Measurements from ENCODE around the gene ZNF860. TPM values are rescaled to one million over a fixed set of nuclear protein-coding genes. Genes with fewer than 3 reads are reported as not detected.

The ZNF860 gene
- polyA plus RNA-seq, 1 of the 3 experiments (the other 2 are of a cell fraction): not detected

- no peaks in the 10 kb centered on the region for H3K4me1 ChIP-seq (ENCODE audit: control insufficient read depth in 1 of 2, insufficient read depth in 2 of 2, low read depth in 1 of 2, low read length in 1 of 2)
- no peaks in the 10 kb centered on the region for H3K9me3 ChIP-seq
- no peaks in the 10 kb centered on the region for H3F3A ChIP-seq (replicated peaks; ENCODE audit: insufficient read depth)
- H3K9ac ChIP-seq: no peak overlapping the region
- no peaks in the 10 kb centered on the region for H3K9me2 ChIP-seq
- no peaks in the 10 kb centered on the region for H3K79me2 ChIP-seq (ENCODE audit: insufficient read depth)
- no peaks in the 10 kb centered on the region for H3K27me3 ChIP-seq (ENCODE audit: insufficient read depth)
- no peak overlapping the region for H3K4me2 ChIP-seq
- no peak for DNase-seq
- H3K4me3 ChIP-seq (ENCODE audit: low read depth in 2 of 2, low read length in 1 of 2): no peak overlapping the region
- TF ChIP-seq SIN3A (IDR thresholded peaks at IDR 0.05; ENCODE audit: borderline replicate concordance, low read depth, low read length): no peak
- no peak for TF ChIP-seq NRF1 (IDR thresholded peaks at IDR 0.05; ENCODE audit: low read depth, low read length)
- TF ChIP-seq TCF12 (IDR thresholded peaks at IDR 0.05): no peak
- TF ChIP-seq ZBTB33 (IDR thresholded peaks at IDR 0.05; ENCODE audit: borderline replicate concordance, low read depth): no peak
- TF ChIP-seq POLR2AphosphoS5 (IDR thresholded peaks at IDR 0.05; ENCODE audit: low read depth, low read length): no peak
- no peak for TF ChIP-seq GATA2 (CRISPR knock-in tag; IDR thresholded peaks at IDR 0.05)
- TF ChIP-seq MXI1 (IDR thresholded peaks at IDR 0.05; ENCODE audit: low read depth, low read length): no peak
- no peak for TF ChIP-seq RXRA (IDR thresholded peaks at IDR 0.05; ENCODE audit: borderline replicate concordance, low read depth)
- TF ChIP-seq EZH2phosphoT487 (IDR thresholded peaks at IDR 0.05; ENCODE audit: borderline replicate concordance, low read depth): no peak
- TF ChIP-seq USF1 (IDR thresholded peaks at IDR 0.05; ENCODE audit: borderline replicate concordance, low read depth): no peak
- TF ChIP-seq, protein P1, sequence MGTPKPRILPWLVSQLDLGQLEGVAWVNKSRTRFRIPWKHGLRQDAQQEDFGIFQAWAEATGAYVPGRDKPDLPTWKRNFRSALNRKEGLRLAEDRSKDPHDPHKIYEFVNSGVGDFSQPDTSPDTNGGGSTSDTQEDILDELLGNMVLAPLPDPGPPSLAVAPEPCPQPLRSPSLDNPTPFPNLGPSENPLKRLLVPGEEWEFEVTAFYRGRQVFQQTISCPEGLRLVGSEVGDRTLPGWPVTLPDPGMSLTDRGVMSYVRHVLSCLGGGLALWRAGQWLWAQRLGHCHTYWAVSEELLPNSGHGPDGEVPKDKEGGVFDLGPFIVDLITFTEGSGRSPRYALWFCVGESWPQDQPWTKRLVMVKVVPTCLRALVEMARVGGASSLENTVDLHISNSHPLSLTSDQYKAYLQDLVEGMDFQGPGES (IDR thresholded peaks at IDR 0.05; ENCODE audit: low read depth, low read length): no peak
- TF ChIP-seq, protein P2, sequence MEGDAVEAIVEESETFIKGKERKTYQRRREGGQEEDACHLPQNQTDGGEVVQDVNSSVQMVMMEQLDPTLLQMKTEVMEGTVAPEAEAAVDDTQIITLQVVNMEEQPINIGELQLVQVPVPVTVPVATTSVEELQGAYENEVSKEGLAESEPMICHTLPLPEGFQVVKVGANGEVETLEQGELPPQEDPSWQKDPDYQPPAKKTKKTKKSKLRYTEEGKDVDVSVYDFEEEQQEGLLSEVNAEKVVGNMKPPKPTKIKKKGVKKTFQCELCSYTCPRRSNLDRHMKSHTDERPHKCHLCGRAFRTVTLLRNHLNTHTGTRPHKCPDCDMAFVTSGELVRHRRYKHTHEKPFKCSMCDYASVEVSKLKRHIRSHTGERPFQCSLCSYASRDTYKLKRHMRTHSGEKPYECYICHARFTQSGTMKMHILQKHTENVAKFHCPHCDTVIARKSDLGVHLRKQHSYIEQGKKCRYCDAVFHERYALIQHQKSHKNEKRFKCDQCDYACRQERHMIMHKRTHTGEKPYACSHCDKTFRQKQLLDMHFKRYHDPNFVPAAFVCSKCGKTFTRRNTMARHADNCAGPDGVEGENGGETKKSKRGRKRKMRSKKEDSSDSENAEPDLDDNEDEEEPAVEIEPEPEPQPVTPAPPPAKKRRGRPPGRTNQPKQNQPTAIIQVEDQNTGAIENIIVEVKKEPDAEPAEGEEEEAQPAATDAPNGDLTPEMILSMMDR (IDR thresholded peaks at IDR 0.05): no peak
- no peaks in the 10 kb centered on the region for H3K36me3 ChIP-seq (replicated peaks in 1 of 2; ENCODE audit: control insufficient read depth in 1 of 2, insufficient read depth in 2 of 2, low read length in 1 of 2)
- POLR2A ChIA-PET: no interaction called here
- 85% methylated on average over 2 of the region's 2 CpGs for WGBS (ENCODE audit: low lambda C conversion rate)
- H3K27ac ChIP-seq (ENCODE audit: low read depth in 2 of 2, low read length in 1 of 2): no peak overlapping the region
- H2AFZ ChIP-seq (ENCODE audit: low read depth): no peak overlapping the region
- CTCF ChIA-PET: no interaction called here
- H4K20me1 ChIP-seq (ENCODE audit: insufficient read depth): no peaks in the 10 kb centered on the region
Observed at GRCh38 chr3:31942446-31942845, 39.1 kb upstream of the ZNF860 start.

GRCh38 chr3:31943041-31943440, 38.5 kb upstream of the ZNF860 start:
- H3K79me2 ChIP-seq (ENCODE audit: insufficient read depth): no peaks in the 10 kb centered on the region
- no peak overlapping the region for H3K9ac ChIP-seq
- CTCF ChIA-PET: no interaction called here
- no peaks in the 10 kb centered on the region for H3F3A ChIP-seq (replicated peaks; ENCODE audit: insufficient read depth)
- TF ChIP-seq JUND (IDR thresholded peaks at IDR 0.05) (no peak), POLR2AphosphoS5 (IDR thresholded peaks at IDR 0.05; ENCODE audit: low read depth, low read length) (no peak), SMC3 (IDR thresholded peaks at IDR 0.05; ENCODE audit: low read depth, low read length) (no peak), YY1 (IDR thresholded peaks at IDR 0.05; ENCODE audit: low read depth) (no peak), GATA2 (CRISPR knock-in tag; IDR thresholded peaks at IDR 0.05) (no peak), TCF12 (IDR thresholded peaks at IDR 0.05) (no peak), FOXM1 (IDR thresholded peaks at IDR 0.05; ENCODE audit: low read depth) (no peak)
- H3K36me3 ChIP-seq (replicated peaks in 1 of 2; ENCODE audit: control insufficient read depth in 1 of 2, insufficient read depth in 2 of 2, low read length in 1 of 2): no peaks in the 10 kb centered on the region
- no peaks in the 10 kb centered on the region for H3K9me3 ChIP-seq
- POLR2A ChIA-PET: no interaction called here
- H3K4me1 ChIP-seq (ENCODE audit: control insufficient read depth in 1 of 2, insufficient read depth in 2 of 2, low read depth in 1 of 2, low read length in 1 of 2): no peaks in the 10 kb centered on the region
- no peak overlapping the region for H2AFZ ChIP-seq (ENCODE audit: low read depth)
- no peak overlapping the region for H3K4me2 ChIP-seq
- no peaks in the 10 kb centered on the region for H3K27me3 ChIP-seq (ENCODE audit: insufficient read depth)
- no peaks in the 10 kb centered on the region for H4K20me1 ChIP-seq (ENCODE audit: insufficient read depth)
- no peak overlapping the region for H3K4me3 ChIP-seq (ENCODE audit: low read depth in 2 of 2, low read length in 1 of 2)
- H3K27ac ChIP-seq (ENCODE audit: low read depth in 2 of 2, low read length in 1 of 2): no peak overlapping the region
- no peaks in the 10 kb centered on the region for H3K9me2 ChIP-seq
- DNase-seq: no peak
